H1 (cell line): ENCODE data around the gene CACNA2D1. TPM values are rescaled to one million over a fixed set of nuclear protein-coding genes. Genes with fewer than 3 reads are reported as not detected.

Experiments
- CTCF ChIA-PET: fragments of 300-600 bp; sonication (Branson Sonifier 250); formaldehyde crosslinking; loops from one replicate; lab custom pipeline; 2021; ENCODE audit not compliant: partially characterized antibody; lab: Charles Lee
- POLR2A ChIA-PET: fragments of 300-600 bp; sonication (Branson Sonifier 250); formaldehyde crosslinking; loops from one replicate; lab custom pipeline; 2021; ENCODE audit warnings: inconsistent platforms; ENCODE audit not compliant: partially characterized antibody; lab: Charles Lee
- DNase-seq, 2 experiments: peaks; one replicate each; pipeline versions ENCODE4 v3.0.0 to v3.0.0-alpha.2; 2010 to 2022; ENCODE audit warnings: low spot score in 2 of 2, low read depth in 1 of 2, mixed read lengths in 1 of 2
- FAIRE-seq: peaks from 2 replicates; lab custom pipeline; 2011; peaks lifted over from hg19 to GRCh38; lab: Jason Lieb, UNC
- H2AFZ ChIP-seq: 2 replicates; pipeline ENCODE4 v1.8.1; 2012; ENCODE audit warnings: low read length, inconsistent platforms
- H2AK5ac ChIP-seq: 2 replicates; pipeline ENCODE4 v1.6.1; 2013; ENCODE audit warnings: low read depth, low read length
- H2BK120ac ChIP-seq: replicated peaks from 2 replicates; pipeline ENCODE3; 2013; ENCODE audit warnings: low read depth, low read length, inconsistent platforms
- H2BK12ac ChIP-seq: 2 replicates; pipeline ENCODE4 v1.6.1; 2013; ENCODE audit warnings: low read depth, low read length
- H2BK15ac ChIP-seq: 2 replicates; pipeline ENCODE4 v1.6.1; 2013; ENCODE audit warnings: low read length
- H2BK20ac ChIP-seq: 2 replicates; pipeline ENCODE4 v1.6.1; 2013; ENCODE audit warnings: low read length
- H2BK5ac ChIP-seq: 2 replicates; pipeline ENCODE4 v1.6.1; 2013; ENCODE audit warnings: low read depth, low read length
- H3K14ac ChIP-seq: 2 replicates; pipeline ENCODE4 v1.6.1; 2013; ENCODE audit warnings: inconsistent platforms; ENCODE audit not compliant: insufficient read length
- H3K18ac ChIP-seq: 2 replicates; pipeline ENCODE4 v1.6.1; 2013; ENCODE audit warnings: low read length; ENCODE audit errors: extremely low read depth
- H3K23ac ChIP-seq: 2 replicates; pipeline ENCODE4 v1.6.1; 2013; ENCODE audit warnings: inconsistent platforms; ENCODE audit not compliant: insufficient read length
- H3K23me2 ChIP-seq: 2 replicates; pipeline ENCODE4 v1.6.1; 2013; ENCODE audit warnings: low read depth, low read length
- H3K27ac ChIP-seq: 2 replicates; pipeline ENCODE4 v1.6.1; 2011; ENCODE audit warnings: low read depth, low read length, inconsistent platforms
- H3K27me3 ChIP-seq, 4 experiments: replicated peaks in 1 of 4; 1 replicate in 1 of 4; 2 replicates in 3 of 4; pipeline versions ENCODE4 v1.6.1 to v1.8.1; 2011 to 2013; ENCODE audit warnings: low read length in 3 of 4, mild to moderate bottlenecking in 3 of 4, inconsistent platforms in 2 of 4, mixed read lengths in 2 of 4, moderate library complexity in 1 of 4; ENCODE audit not compliant: control insufficient read depth in 3 of 4, insufficient read depth in 3 of 4; ENCODE audit errors: extremely low read depth in 1 of 4
- H3K36me3 ChIP-seq, 4 experiments: 2 replicates each; pipeline versions ENCODE4 v1.6.1 to v1.8.1; 2011 to 2013; ENCODE audit warnings: mild to moderate bottlenecking in 4 of 4, low read length in 3 of 4, moderate library complexity in 2 of 4, control low read depth in 1 of 4, inconsistent platforms in 1 of 4; ENCODE audit not compliant: insufficient read depth in 4 of 4, control insufficient read depth in 2 of 4
- H3K4ac ChIP-seq: replicated peaks from 2 replicates; pipeline ENCODE3; 2013; ENCODE audit warnings: low read length, low read depth, mixed read lengths, inconsistent platforms; ENCODE audit not compliant: insufficient read length
- H3K4me1 ChIP-seq, 4 experiments: replicated peaks in 1 of 4; 1 replicate in 1 of 4; 2 replicates in 3 of 4; pipeline versions ENCODE4 v1.6.1 to v1.8.1; 2011 to 2013; ENCODE audit warnings: low read length in 3 of 4, inconsistent platforms in 2 of 4, mixed read lengths in 1 of 4; ENCODE audit not compliant: insufficient read depth in 4 of 4, control insufficient read depth in 3 of 4
- H3K4me2 ChIP-seq, 2 experiments: 2 replicates each; pipeline versions ENCODE4 v1.6.1 to v1.8.1; 2011 to 2013; ENCODE audit warnings: low read depth in 2 of 2, low read length in 2 of 2, control low read depth in 1 of 2, inconsistent platforms in 1 of 2, mild to moderate bottlenecking in 1 of 2; ENCODE audit not compliant: insufficient read depth in 1 of 2
- H3K4me3 ChIP-seq, 4 experiments: fragments of 200-600, 300-600 bp in 1 of 4; sonication (generic), shearing (Covaris generic), sonication (Bioruptor Twin) in 1 of 4; 2 replicates each; pipeline versions ENCODE4 v1.5.1 to v1.8.1; 2011 to 2016; ENCODE audit warnings: low read length in 4 of 4, low read depth in 3 of 4, control low read depth in 2 of 4, inconsistent platforms in 2 of 4, mild to moderate bottlenecking in 2 of 4, mixed read lengths in 1 of 4, moderate library complexity in 1 of 4; ENCODE audit not compliant: insufficient read depth in 2 of 4; ENCODE audit errors: extremely low read depth in 1 of 4
- H3K56ac ChIP-seq: replicated peaks from 2 replicates; pipeline ENCODE3; 2013; ENCODE audit warnings: low read depth, mild to moderate bottlenecking, mixed read lengths, low read length, inconsistent platforms; ENCODE audit not compliant: insufficient read length
- H3K79me1 ChIP-seq: 2 replicates; pipeline ENCODE4 v1.6.1; 2013; ENCODE audit warnings: low read depth, low read length, control low read depth
- H3K79me2 ChIP-seq, 2 experiments: 2 replicates each; pipeline versions ENCODE4 v1.6.1 to v1.8.1; 2012 to 2013; ENCODE audit warnings: low read length in 2 of 2, mild to moderate bottlenecking in 2 of 2, inconsistent platforms in 1 of 2; ENCODE audit not compliant: insufficient read depth in 2 of 2, control insufficient read depth in 1 of 2
- H3K9ac ChIP-seq, 4 experiments: replicated peaks in 1 of 4; 1 replicate in 1 of 4; 2 replicates in 3 of 4; pipeline versions ENCODE4 v1.6.1 to v1.8.1; 2011 to 2013; ENCODE audit warnings: low read depth in 3 of 4, low read length in 3 of 4, control low read depth in 2 of 4, mild to moderate bottlenecking in 2 of 4, moderate library complexity in 2 of 4, inconsistent platforms in 1 of 4; ENCODE audit errors: extremely low read depth in 1 of 4
- H3K9me3 ChIP-seq, 2 experiments: 2 replicates each; pipeline versions ENCODE4 v1.6.1 to v1.8.1; 2012 to 2013; ENCODE audit warnings: mild to moderate bottlenecking in 2 of 2, moderate library complexity in 2 of 2, control low read depth in 1 of 2, inconsistent platforms in 1 of 2, low read depth in 1 of 2, low read length in 1 of 2, mixed read lengths in 1 of 2; ENCODE audit not compliant: insufficient read depth in 2 of 2
- H4K20me1 ChIP-seq, 2 experiments: replicated peaks in 1 of 2; 2 replicates each; pipeline versions ENCODE3 to v1.8.1; 2011 to 2013; ENCODE audit warnings: inconsistent platforms in 2 of 2, low read length in 2 of 2, mild to moderate bottlenecking in 1 of 2; ENCODE audit not compliant: insufficient read depth in 2 of 2, control insufficient read depth in 1 of 2
- H4K5ac ChIP-seq: 2 replicates; pipeline ENCODE4 v1.6.1; 2013; ENCODE audit warnings: low read length, low read depth, mixed read lengths, inconsistent platforms; ENCODE audit not compliant: insufficient read length
- H4K8ac ChIP-seq: 2 replicates; pipeline ENCODE4 v1.8.0; 2013; ENCODE audit warnings: mild to moderate bottlenecking, moderate library complexity, low read length, inconsistent platforms; ENCODE audit not compliant: insufficient read depth; ENCODE audit errors: extremely low read depth
- H4K91ac ChIP-seq: replicated peaks from 2 replicates; pipeline ENCODE3; 2013; ENCODE audit warnings: low read length, mixed read lengths, inconsistent platforms; ENCODE audit not compliant: insufficient read length
- SP2 ChIP-seq: IDR thresholded peaks from 2 replicates; pipeline ENCODE4 v1.6.1; 2012; ENCODE audit warnings: mild to moderate bottlenecking, low read length, inconsistent platforms
- TAF1 ChIP-seq: IDR thresholded peaks from 2 replicates; pipeline ENCODE4 v1.6.1; 2011; ENCODE audit warnings: mild to moderate bottlenecking, low read depth, low read length
- WGBS, 2 experiments: shearing (Covaris generic) in 1 of 2; methylation state at CpG; one replicate each; pipeline versions ENCODE4 v1.1.6 to v1.1.7; 2013 to 2015; ENCODE audit warnings: low lambda C conversion rate in 2 of 2, mixed read lengths in 2 of 2, inconsistent platforms in 1 of 2, low coverage in 1 of 2, missing lambda C conversion rate in 1 of 2; ENCODE audit not compliant: insufficient replicate concordance in 2 of 2, insufficient coverage in 1 of 2, insufficient read length in 1 of 2; ENCODE audit errors: extremely low coverage in 1 of 2, missing lambda C conversion rate in 1 of 2; 5-methylcytosine and 5-hydroxymethylcytosine counted together
- polyA plus RNA-seq, 7 experiments: library from polyadenylated mRNA; depleted of rRNA in 3 of 7; stranded (reverse) in 5 of 7; unstranded in 2 of 7; fragments of >200 nt in 5 of 7; fragments of 200-250 nt in 2 of 7; gene quantifications; 1 replicate in 5 of 7; 2 replicates in 1 of 7; 4 replicates in 1 of 7; pipeline versions ENCODE4 v1.2.1 to v1.2.3, GENCODE V29; 2011 to 2013; ENCODE audit warnings: missing spikeins in 2 of 7, mixed read lengths in 2 of 7
- total RNA-seq: library from RNA; stranded (reverse); fragmentation: NEBNext Ultra II Directional; extraction: Animal tissue kit (Norgen Biotek cat#: 25700); gene quantifications from 2 replicates; pipeline ENCODE4 v1.2.1, GENCODE V29; 2021

Gene CACNA2D1
- total and polyA plus RNA-seq, 2 of the 8 experiments (the other 6 are each of a cell fraction or from before 2014, with no cell fraction given): 4.3 to 27.3 TPM

DNA sequence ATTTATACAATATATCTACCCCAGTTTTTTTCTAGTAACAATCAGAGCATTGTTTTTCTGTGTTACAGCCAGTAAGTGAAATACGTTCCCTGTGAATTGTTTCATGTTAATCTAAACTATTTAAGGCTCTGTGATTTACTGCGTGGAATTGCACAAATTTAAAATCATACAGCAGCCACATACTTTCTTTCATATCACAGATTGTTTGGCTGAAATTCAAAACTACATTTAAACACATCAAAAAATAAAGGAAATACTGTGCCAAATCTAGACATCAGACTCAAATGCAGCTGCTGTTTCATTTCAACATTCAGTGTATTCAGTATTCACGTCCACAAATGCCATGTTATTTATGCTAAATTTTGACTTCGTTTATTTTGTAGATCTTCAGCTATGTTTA lies 431.1 kb downstream of the CACNA2D1 start:
- Histone ChIP-seq H3K9ac (no peak overlapping the region), H2BK5ac (no peak overlapping the region), H4K91ac (no peak overlapping the region), H2AFZ (no peak overlapping the region), H3K4me1 (no peaks in the 10 kb centered on the region), H3K27ac (no peak overlapping the region), H3K79me2 (no peaks in the 10 kb centered on the region), H3K4me2 (no peak overlapping the region), H3K4me3 (no peak overlapping the region), H3K36me3 (peaks cover 0 to 3% (median 1%) of the 10 kb centered on the region in 4 experiments; a peak in 2 of 8 replicates), H3K56ac (no peak overlapping the region), H2BK120ac (no peak overlapping the region), H3K27me3 (no peaks in the 10 kb centered on the region), H4K20me1 (no peaks in the 10 kb centered on the region), H2BK20ac (no peak overlapping the region), H3K4ac (no peak overlapping the region), H4K5ac (no peak overlapping the region), H3K23me2 (no peaks in the 10 kb centered on the region), H3K18ac (no peak overlapping the region), H3K23ac (no peak overlapping the region), H3K9me3 (no peaks in the 10 kb centered on the region; a peak in 1 of 4 replicates), H2BK15ac (no peak overlapping the region), H3K79me1 (no peaks in the 10 kb centered on the region), H2BK12ac (no peak overlapping the region), H3K14ac (no peak overlapping the region), H4K8ac (no peak overlapping the region), H2AK5ac (no peak overlapping the region)
- CTCF ChIA-PET: interaction anchor here (2.1 kb wide), 1 partner anchor 513 kb away, joined by 5 read pairs; no protein-coding TSS in a partner anchor
- DNase-seq (no peak), FAIRE-seq (no peak)
- POLR2A ChIA-PET: no interaction called here
- 91% methylated on average over 4 of the region's 4 CpGs; no CpG with 5 or more reads in 1 of the 2 experiments for WGBS, 2 experiments
- TF ChIP-seq SP2 (no peak), TAF1 (no peak)
